ENCODE data around the gene SRP14.

- no peak for TF ChIP-seq CTCF (IDR thresholded peaks at IDR 0.05)
- TF ChIP-seq POLR2A (IDR thresholded peaks at IDR 0.05), result no peak
Measured at GRCh38 chr15:40048211-40048792, 9.3 kb upstream of the SRP14 start.

Measured in heart left ventricle (tissue), 13 donors.